Epithelial cell of esophagus (primary cell): ENCODE measurements around the gene CLPSL2.

Experiments
- DNase-seq: peaks from one replicate; pipeline ENCODE4 v3.0.0; 2010; ENCODE audit warnings: low read depth
- H3K4me3 ChIP-seq: 2 replicates; pipeline ENCODE4 v1.5.1; 2011; ENCODE audit warnings: mild to moderate bottlenecking, low read length, control low read depth
- TF ChIP-seq, protein P1 (sequence below): IDR thresholded peaks from 2 replicates; pipeline ENCODE4 v1.5.1; 2011; ENCODE audit warnings: low read depth, mild to moderate bottlenecking, low read length, control low read depth, inconsistent platforms; ENCODE audit not compliant: insufficient read depth; ENCODE audit errors: missing control alignments

The CLPSL2 gene

DNA sequence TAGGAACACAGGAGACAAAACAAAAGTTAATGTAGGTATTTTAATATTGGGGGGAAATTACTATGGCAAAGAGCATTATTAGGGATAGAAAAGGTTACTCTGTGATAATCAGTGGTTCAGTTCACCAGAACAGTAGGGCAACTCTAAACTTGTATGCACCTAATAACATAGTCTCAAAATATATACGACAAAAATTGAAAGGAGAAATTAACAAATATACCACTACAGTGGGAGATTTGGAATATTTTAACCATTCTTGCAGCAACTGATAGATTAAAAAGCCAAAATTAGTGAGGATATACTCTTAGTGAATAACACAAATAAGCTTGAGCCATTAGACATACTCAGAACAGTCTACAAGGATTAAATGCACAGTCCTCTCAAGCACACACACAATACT lies 28.5 kb upstream of the CLPSL2 start:
- no peak for DNase-seq
- H3K4me3 ChIP-seq, result no peak overlapping the region
- TF ChIP-seq, protein P1, sequence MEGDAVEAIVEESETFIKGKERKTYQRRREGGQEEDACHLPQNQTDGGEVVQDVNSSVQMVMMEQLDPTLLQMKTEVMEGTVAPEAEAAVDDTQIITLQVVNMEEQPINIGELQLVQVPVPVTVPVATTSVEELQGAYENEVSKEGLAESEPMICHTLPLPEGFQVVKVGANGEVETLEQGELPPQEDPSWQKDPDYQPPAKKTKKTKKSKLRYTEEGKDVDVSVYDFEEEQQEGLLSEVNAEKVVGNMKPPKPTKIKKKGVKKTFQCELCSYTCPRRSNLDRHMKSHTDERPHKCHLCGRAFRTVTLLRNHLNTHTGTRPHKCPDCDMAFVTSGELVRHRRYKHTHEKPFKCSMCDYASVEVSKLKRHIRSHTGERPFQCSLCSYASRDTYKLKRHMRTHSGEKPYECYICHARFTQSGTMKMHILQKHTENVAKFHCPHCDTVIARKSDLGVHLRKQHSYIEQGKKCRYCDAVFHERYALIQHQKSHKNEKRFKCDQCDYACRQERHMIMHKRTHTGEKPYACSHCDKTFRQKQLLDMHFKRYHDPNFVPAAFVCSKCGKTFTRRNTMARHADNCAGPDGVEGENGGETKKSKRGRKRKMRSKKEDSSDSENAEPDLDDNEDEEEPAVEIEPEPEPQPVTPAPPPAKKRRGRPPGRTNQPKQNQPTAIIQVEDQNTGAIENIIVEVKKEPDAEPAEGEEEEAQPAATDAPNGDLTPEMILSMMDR, result no peak

DNA sequence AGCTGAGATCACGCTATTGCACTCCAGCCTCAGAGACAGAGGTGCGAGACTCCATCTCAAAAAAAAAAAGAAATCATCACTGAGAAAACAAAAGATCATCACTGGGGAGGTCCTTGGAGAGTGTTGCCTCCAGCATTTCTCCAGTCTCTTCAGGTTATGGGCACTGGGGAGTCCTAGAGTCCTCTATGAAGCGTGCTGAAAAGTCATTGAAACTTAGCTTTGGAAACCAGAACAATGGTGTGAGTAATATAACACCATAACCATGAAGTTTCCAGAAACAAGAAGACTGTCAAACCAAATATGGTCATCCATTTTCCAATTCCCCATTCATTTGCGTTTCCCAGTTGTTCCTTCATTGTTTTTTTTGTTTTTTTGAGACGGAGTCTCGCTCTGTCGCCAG lies 25.8 kb upstream of the CLPSL2 start:
- no peak for DNase-seq
- no peak overlapping the region for H3K4me3 ChIP-seq
- TF ChIP-seq, protein P1, result no peak

DNA sequence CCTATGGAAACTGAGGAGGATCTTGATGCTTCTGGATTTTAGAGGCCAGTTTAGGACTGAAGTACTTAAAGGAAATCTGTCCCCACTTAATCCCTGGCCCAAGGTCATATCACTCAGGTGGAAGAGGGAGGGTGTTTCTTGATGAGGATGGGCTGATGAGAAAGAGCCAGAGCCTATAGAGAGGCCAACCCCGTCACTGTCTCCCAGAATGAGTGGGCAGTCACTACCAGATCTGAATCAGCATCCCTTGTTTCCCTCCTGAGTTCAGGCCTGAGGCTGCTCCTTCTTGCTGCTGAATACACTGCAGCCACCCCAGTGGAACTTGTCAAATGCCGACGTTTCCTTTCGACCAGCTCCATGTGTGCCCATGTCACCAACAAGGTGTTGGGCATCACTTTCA lies 24.8 kb upstream of the CLPSL2 start:
- no peak for DNase-seq
- H3K4me3 ChIP-seq, result no peak overlapping the region
- TF ChIP-seq, protein P1, result no peak

DNA sequence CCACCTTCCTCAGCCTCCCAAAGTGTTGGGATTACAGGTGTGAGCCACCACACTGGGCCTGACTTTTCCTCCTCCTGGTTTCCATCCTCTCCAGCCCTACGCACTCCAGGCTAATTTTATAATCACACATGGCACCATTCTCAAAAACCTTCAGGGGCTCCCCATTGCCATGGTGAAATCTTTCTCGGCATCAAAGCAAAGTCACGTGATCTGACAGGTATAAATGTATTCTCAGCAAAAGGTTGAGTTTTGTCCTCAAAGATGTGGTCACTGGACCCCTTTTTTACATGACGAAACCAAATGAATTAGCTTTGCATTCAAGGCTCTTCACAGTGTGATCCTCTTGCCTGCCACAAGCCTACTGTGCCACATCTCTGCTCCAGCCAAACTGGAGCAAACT lies 24.1 kb upstream of the CLPSL2 start:
- DNase-seq, result no peak
- TF ChIP-seq, protein P1, result no peak
- H3K4me3 ChIP-seq, result no peak overlapping the region

DNA sequence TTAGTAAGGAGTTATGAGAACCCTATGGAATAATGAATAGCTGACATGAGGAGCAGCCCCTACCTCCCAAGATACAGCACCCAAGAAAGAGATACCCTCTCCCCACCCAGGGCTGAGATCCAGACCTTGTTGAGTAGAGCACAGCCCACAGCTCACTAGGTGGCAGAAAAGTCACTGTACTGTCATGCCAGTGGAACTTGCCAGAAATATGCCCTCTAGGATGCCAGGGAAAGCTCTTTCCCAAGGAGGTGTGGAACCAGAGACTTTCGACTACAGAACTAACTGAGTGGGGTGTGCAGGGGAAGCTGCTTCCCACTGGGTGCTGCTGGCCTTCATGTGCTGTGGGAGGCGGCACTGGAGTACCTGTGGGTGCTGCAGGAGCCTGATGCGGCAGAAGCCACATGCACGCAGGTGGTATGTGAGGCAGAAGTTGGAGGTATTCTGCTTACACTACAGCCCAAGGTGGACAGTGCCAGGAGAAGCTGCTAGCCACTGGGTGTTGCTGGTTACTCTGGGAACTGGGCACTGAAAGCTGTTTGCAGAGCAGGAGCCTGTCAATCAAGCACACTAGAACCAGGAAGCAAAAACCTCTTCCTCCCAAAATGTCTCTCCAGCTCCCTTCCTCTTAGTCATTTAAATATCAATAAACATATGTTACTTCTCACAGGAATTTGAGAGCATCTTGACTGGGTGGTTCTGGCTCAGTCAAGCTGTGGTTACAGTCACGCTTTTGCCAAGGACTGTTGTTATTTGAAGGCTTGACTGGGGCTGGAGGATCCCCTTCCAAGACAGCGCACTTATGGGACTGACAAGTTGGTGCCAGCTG lies 21.7 kb upstream of the CLPSL2 start:
- H3K4me3 ChIP-seq, result no peak overlapping the region
- TF ChIP-seq, protein P1, result peak; percentile 1
- DNase-seq, result peak; percentile 30

DNA sequence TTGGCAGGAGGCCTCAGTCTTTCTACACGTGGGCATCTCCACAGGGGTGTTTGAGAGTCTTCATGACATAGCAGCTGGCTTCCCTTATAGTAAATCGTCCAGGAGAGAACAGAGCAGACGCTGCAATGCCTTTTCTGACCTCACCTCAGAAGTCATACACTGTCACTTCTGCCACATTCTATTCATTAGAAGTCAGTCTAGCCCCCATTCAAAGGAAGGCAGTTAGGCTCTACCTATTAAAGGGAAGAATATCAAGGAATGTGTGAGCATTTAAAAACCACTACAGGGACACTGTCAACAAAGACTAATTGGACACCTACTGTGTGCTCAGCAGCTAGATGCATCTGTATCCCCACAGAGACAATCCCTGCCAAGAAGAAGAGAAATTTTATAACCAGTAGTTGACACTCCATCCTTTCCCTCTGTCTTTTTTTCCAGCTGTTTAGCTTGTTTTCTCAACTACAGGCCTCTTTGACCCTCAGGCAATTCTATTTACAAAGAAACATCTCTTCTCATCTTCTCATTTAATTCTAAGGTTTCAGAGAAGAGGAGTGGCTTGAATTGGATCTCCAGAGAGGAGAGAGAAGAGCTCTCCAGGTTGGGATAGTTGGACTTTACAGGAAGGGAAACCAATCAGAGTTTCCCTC lies 21.0 kb upstream of the CLPSL2 start:
- H3K4me3 ChIP-seq, result no peak overlapping the region
- TF ChIP-seq, protein P1, result no peak
- DNase-seq, result no peak
